ENCODE results near the gene VPS4B.

VPS4B gene

DNA sequence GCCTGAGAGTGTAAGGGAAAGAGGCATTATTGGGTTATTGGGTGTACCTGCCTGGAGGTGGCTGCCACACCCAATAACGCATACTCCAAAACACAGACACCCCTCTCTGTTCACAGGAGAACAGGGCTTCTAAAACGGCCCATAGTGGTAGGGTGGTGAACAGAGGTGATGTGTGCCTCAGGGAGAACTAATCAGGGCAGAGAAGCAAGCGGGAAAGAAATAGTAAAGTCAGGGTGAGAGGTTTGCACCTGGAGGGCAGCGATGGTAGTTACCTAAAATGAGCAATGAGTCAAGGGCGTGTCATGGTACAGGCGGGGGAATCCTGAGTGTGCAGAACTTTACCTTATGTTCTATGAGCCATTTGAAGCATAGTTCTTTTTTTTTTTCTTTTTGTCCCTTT lies 21.6 kb upstream of the VPS4B start:
- TF ChIP-seq GATA3 (IDR thresholded peaks at IDR 0.05; ENCODE audit: low read depth, low read length) (no peak), GATA2 (IDR thresholded peaks at IDR 0.05; ENCODE audit: low read depth, low read length) (no peak)

DNA sequence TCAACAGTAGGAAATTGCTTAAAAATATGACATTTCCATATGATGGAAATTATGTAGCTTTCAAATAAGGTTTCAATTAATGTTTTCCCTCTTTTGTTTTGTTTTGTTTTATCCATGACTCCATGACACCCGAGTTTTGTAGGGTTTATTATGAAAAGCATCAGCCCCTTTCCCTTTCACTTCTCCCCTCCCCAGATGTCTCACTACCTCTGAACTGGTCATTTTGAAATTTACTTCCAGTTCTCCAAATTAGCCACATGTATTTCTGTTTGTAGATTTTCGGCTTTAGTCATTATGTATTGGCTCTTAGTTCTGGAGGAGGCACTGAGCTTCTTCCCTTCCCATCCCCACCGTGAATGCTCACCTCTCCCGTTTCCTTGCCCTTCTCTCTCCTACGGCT lies 18.6 kb upstream of the VPS4B start:
- no peak for TF ChIP-seq GATA3 (IDR thresholded peaks at IDR 0.05; ENCODE audit: low read depth, low read length)
- no peak for TF ChIP-seq GATA2 (IDR thresholded peaks at IDR 0.05; ENCODE audit: low read depth, low read length)

- no peak for TF ChIP-seq GATA3 (IDR thresholded peaks at IDR 0.05; ENCODE audit: low read depth, low read length)
Measured at GRCh38 chr18:63440219-63440618, 17.9 kb upstream of the VPS4B start.

- no peak for TF ChIP-seq GATA3 (IDR thresholded peaks at IDR 0.05; ENCODE audit: low read depth, low read length)
- TF ChIP-seq GATA2 (IDR thresholded peaks at IDR 0.05; ENCODE audit: low read depth, low read length) = no peak
Measured at GRCh38 chr18:63439334-63439733, 17.1 kb upstream of the VPS4B start.

DNA sequence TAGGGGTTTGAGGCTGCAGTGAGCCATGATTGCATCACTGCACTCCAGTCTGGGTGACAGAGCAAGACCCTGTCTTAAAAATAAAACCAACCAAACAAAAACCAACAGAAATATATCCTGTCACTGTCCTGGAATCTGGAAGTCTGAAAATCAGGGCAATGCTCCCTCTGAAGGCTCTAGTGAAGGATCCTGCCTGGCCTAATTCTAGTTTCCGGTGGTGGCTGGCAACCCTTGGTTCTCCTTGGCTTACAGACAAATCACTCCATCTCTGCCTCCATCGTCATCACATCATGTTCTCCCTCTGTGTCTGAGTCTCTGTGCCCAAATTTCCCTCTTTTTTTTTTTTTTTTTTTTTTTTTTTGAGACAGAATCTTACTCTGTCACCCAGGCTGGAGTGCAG lies 15.9 kb upstream of the VPS4B start:
- TF ChIP-seq GATA2 (IDR thresholded peaks at IDR 0.05; ENCODE audit: low read depth, low read length) (no peak), GATA3 (IDR thresholded peaks at IDR 0.05; ENCODE audit: low read depth, low read length) (no peak)

GRCh38 chr18:63433334-63433866 lies 11.1 kb upstream of the VPS4B start:
- TF ChIP-seq GATA2 (IDR thresholded peaks at IDR 0.05; ENCODE audit: low read depth, low read length) (no peak), GATA3 (IDR thresholded peaks at IDR 0.05; ENCODE audit: low read depth, low read length) (no peak)

- no peak for TF ChIP-seq GATA3 (IDR thresholded peaks at IDR 0.05; ENCODE audit: low read depth, low read length)
- TF ChIP-seq GATA2 (IDR thresholded peaks at IDR 0.05; ENCODE audit: low read depth, low read length) = no peak
Measured at GRCh38 chr18:63431180-63431579, 8.9 kb upstream of the VPS4B start.

- TF ChIP-seq GATA3 (IDR thresholded peaks at IDR 0.05; ENCODE audit: low read depth, low read length) (no peak), GATA2 (IDR thresholded peaks at IDR 0.05; ENCODE audit: low read depth, low read length) (no peak)
Measured at GRCh38 chr18:63430526-63430925, 8.2 kb upstream of the VPS4B start.

DNA sequence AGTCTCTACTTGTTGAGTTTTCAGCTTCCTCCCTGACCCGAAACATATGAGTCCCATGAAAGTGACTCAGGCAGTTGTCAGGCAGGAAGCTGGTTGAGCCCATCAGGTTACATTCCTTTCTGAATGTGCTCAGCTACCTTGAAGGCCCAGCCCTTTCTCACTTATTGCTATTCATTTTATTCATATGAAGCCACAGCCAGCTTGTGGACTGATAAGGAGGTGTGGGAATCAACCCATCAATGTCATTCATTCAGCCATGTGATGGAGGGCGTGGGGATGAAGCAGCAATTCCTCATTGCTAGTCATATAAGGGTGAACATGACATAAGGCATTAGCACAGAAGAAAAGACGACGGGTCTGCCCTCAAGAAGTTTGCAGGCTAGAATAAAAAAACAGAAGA lies 5.3 kb upstream of the VPS4B start:
- TF ChIP-seq GATA3 (IDR thresholded peaks at IDR 0.05; ENCODE audit: low read depth, low read length) (no peak), GATA2 (IDR thresholded peaks at IDR 0.05; ENCODE audit: low read depth, low read length) (no peak)

- TF ChIP-seq GATA3 (IDR thresholded peaks at IDR 0.05; ENCODE audit: low read depth, low read length) = no peak
- TF ChIP-seq GATA2 (IDR thresholded peaks at IDR 0.05; ENCODE audit: low read depth, low read length) = no peak
Measured at GRCh38 chr18:63422864-63423304, 608 bp upstream of the VPS4B start.

- TF ChIP-seq GATA2 (IDR thresholded peaks at IDR 0.05; ENCODE audit: low read depth, low read length) = no peak
- TF ChIP-seq GATA3 (IDR thresholded peaks at IDR 0.05; ENCODE audit: low read depth, low read length) = no peak
Measured at GRCh38 chr18:63421514-63421913, 762 bp downstream of the VPS4B start.

- TF ChIP-seq GATA2 (IDR thresholded peaks at IDR 0.05; ENCODE audit: low read depth, low read length) (no peak), GATA3 (IDR thresholded peaks at IDR 0.05; ENCODE audit: low read depth, low read length) (no peak)
Measured at GRCh38 chr18:63412953-63413352, 9.3 kb downstream of the VPS4B start.

- no peak for TF ChIP-seq GATA2 (IDR thresholded peaks at IDR 0.05; ENCODE audit: low read depth, low read length)
- TF ChIP-seq GATA3 (IDR thresholded peaks at IDR 0.05; ENCODE audit: low read depth, low read length) = no peak
Measured at GRCh38 chr18:63410792-63411191, 11.5 kb downstream of the VPS4B start.

GRCh38 chr18:63409301-63409700 lies 13.0 kb downstream of the VPS4B start:
- TF ChIP-seq GATA2 (IDR thresholded peaks at IDR 0.05; ENCODE audit: low read depth, low read length) (no peak), GATA3 (IDR thresholded peaks at IDR 0.05; ENCODE audit: low read depth, low read length) (no peak)

DNA sequence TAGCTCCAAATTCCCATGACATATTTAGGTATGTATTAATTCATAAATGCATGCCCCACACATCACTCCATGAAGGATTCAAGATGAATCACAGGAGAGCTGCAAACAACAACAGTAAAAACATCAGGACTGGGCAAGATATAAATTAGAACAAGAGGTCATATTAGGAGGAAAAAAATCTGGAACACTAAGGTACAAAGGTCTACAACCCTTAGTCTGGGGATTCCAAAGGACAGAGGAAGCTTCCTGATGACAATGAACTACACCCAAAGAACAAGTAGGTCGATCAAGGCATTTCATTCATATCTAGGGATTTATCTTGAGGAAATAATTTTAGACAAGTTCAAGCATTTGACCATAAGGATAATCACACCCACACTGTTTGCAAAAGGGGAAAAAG lies 14.5 kb downstream of the VPS4B start:
- TF ChIP-seq GATA3 (IDR thresholded peaks at IDR 0.05; ENCODE audit: low read depth, low read length) (no peak), GATA2 (IDR thresholded peaks at IDR 0.05; ENCODE audit: low read depth, low read length) (no peak)

DNA sequence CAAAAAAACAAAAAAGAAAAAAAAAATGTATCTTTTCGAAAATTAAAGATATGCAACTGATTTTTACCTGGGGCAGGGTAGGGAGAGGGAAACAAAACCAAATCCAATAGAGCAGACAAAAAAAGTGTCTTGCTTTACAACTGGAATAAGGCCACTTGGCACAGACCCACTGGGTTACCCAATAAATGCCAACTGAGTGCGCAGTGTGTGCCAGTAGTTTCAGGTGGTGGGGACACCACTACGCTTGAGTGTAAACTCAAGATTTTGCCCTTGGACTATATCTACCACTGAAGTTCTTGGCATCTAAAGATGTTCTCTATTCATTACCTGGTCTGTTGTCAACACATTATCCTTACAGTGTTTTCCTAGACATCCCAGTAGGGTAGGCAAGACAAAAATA lies 16.3 kb downstream of the VPS4B start:
- no peak for TF ChIP-seq GATA2 (IDR thresholded peaks at IDR 0.05; ENCODE audit: low read depth, low read length)
- TF ChIP-seq GATA3 (IDR thresholded peaks at IDR 0.05; ENCODE audit: low read depth, low read length) = no peak
